HG02852 (cell line): Measurements from ENCODE around the gene SLC39A3.

Source experiments
- ATAC-seq: cut with Tn5 transposase; IDR thresholded peaks from one replicate; pipeline ENCODE4 v1.9.1; 2021; ENCODE audit warnings: mild to moderate bottlenecking, moderate library complexity; ENCODE audit not compliant: unreplicated experiment

SLC39A3 gene

GRCh38 chr19:2706251-2706650 is 33.6 kb downstream of the SLC39A3 start:
- ATAC-seq: no peak

GRCh38 chr19:2703691-2704216 is 36.1 kb downstream of the SLC39A3 start:
- ATAC-seq: no peak

DNA sequence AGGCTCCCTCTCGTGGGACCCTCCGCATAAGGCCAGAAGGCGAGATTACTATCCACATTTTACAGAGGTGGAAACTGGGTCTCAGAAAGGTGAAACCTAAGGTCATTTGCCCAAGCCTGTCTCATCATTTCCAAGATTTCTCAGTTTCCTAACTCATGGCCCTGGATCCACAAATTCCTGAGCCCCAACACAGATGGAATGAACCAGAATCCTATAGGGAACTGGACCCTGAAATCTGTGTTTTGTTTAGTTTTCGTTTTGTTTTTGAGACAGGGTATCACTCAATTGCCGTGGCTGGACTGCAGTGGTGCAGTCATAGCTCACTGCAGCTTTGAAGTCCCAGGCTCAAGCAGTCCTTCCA is 36.8 kb downstream of the SLC39A3 start:
- ATAC-seq: no peak

- ATAC-seq: peak; percentile 56
Observed at GRCh38 chr19:2702170-2703076, 37.4 kb downstream of the SLC39A3 start, which contains the start of gene GNG7. GNG7 (minus strand) TSS chr19:2702694; CDS start chr19:2520688, 182,006 bp downstream.

DNA sequence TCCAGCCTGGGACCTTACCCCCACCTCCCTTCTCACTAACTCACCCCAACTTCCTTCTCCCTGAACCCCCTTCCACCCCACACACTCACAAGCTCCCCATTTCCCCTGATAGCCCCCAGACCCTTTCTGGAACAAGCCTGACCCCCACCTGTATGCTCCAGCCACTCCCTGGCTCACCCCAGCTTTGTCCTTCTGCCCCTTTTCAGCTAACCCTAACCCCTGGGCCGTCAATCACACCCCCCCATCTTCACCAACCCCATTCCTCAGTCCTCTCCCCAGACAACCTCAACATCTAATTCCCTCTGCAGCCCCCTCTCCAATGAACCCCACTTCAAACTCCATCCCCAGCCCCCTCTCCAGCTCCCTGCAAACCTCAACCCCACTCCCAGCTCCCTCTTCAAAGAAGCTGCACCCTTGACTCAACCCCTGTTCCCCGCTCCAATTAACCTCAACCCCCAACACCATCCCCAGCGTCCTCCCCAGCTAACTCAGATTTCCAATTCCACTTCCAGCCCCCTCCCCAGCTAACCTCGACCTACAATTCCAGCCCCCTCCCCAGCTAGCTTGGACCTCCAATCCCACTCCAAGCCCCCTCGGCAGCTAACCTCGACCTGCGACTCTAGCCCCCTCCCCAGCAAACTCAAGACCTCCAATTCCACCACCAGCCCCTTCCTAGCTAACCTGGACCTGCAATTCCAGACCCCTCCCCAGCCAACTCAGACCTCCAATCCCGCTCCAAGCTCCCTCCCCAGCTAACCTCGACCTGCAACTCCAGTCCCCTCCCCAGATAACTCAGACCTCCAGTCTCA is 38.3 kb downstream of the SLC39A3 start:
- no peak for ATAC-seq

GRCh38 chr19:2700660-2701360 is 39.0 kb downstream of the SLC39A3 start:
- no peak for ATAC-seq

DNA sequence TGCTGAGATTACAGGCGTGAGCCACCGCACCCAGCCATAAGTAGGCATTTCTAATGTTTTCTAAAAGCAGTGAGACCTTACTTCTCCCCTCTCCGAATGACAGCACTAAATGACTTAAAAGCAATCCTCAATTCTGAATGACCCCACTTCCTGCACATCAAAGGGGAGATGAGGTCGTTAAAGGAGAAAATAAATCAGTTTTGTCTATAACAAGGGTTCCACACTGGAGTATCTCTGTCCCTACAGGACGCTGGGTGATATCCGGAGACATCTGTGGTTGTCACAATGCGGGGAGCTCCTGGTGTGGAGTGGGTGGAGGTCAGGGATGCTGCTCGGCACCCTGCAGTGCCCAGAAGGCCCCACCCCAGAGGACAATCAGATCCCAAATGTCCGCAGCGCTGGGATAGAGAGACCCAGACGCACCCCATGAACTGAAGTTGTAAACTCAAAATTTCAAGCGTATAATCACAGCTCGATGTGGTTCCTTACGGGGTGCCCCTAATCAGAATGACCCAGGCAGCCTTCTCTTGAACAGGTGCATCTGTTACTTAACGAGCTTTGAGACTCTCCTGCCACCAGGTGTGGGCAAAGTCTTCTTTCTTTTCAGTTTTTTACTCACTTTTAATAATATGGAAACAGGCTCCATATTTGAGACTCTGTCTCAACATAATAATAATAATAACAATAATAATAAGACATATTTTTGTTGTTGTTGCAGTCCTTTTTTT is 40.2 kb downstream of the SLC39A3 start:
- no peak for ATAC-seq

DNA sequence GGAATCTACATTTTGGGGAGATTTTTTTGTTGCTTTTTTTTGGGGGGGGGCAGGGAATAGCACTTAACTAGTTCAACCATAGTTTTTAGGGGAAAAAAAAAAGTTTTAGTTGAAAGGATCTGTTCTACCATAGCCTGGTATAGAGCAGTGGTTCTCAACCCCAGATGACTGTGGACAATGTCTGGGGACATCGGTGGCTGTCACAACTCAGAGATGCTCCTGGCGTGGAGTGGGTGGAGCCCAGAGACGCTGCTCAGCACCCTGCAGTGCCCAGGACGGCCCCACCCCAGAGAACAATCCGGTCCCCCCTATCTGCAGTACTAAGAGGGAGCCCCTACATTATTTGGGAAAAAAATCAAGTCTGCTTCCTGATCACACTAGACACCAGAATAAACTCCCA is 45.6 kb downstream of the SLC39A3 start:
- no peak for ATAC-seq

- no peak for ATAC-seq
Observed at GRCh38 chr19:2693492-2694160, 46.2 kb downstream of the SLC39A3 start.

DNA sequence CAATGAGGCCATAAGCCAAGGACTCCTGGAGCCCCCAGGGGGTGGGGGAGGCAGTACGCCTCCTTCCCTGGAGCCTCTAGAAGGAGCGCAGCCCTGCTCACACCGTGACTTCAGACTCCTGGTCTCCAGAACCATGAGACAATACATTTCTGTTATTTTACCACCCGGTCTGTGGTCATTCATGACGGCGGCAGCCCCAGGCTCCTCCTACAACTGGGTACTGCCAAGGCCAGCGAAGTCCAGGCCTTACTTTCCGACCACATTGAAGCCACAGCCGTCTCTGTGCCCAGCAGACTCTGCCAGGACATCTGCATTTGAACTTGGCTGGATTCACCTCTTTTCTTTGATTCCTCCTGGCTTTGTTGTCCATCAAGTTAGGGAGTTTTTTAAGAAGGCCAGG is 47.9 kb downstream of the SLC39A3 start:
- ATAC-seq: no peak

DNA sequence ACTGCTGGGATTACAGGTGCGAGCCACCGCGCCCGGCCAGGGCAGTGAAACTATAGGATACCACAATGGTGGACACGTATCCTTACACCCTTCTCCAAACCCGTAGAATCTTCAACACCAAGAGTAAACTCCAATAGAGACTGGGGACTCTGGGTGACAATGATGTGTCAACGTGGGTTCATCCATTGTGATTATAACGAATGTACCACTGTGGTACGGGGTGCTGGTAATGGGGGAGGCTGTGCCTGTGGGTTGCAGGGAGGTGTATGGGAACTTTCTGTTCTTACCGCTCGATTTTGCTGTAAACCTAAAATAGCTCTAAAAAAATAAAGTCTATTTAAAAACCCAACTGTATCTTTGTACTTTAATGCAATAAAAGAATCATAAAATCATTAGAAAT is 49.0 kb downstream of the SLC39A3 start:
- ATAC-seq: no peak

DNA sequence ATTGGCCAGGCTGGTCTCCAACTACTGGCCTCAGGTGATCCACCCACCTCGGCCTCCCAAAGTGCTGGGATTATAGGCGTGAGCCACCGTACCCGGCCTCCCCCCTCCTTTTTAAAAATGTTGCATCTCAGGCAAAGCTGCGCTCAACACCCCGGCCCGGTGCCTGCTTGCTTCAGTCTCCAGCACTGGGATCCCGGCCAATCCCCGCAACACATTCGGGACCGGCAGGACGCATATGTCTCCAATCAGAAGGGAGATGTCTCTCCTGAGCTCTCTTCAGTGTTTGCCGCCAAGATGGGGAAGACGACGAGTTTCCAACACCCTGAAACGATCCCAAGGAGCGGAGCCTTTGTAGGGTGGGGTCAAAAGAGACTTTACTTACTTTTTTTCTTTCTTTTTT is 53.5 kb downstream of the SLC39A3 start:
- no peak for ATAC-seq

GRCh38 chr19:2685204-2685704 is 54.6 kb downstream of the SLC39A3 start:
- ATAC-seq: no peak

DNA sequence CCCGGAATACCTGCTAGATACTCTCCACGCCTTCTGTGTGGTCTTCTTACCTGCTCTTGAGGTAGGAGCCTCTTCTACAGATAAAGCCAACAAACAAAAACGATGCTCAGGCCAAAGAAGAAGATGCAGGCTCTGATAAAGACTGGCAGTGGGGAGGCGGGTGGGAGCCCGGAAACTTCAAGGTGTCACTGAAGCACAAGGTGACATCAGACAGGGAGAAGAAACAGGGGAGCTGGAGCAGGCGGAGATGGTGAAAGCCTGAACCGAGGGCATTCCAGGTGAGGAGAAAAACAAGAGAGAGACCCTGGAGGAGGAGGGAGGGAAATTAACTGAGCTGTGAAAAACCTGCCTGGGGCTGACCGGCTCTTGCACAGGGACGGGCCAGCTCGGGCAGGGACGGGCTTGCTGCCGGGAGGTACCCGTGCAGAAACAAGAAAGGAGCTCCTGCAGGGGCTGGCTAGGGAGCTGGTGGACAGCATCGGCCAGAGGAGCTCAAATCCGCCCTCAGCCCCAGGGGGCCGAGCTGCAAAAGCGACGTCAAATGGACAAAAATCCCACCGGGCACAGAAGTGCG is 56.3 kb downstream of the SLC39A3 start:
- ATAC-seq: no peak
